HG02642 (cell line): ENCODE results near the gene SLC25A12.
"Not testable (repeated sequence)": the region's sequence is repeated elsewhere in the genome, so short reads cannot be mapped to it uniquely, and the experiment has no call there.

Experiments used
- ATAC-seq: cut with Tn5 transposase; IDR thresholded peaks from one replicate; pipeline ENCODE4 v1.9.1; 2021; ENCODE audit warnings: mild to moderate bottlenecking; ENCODE audit not compliant: unreplicated experiment, poor library complexity

Gene SLC25A12

DNA sequence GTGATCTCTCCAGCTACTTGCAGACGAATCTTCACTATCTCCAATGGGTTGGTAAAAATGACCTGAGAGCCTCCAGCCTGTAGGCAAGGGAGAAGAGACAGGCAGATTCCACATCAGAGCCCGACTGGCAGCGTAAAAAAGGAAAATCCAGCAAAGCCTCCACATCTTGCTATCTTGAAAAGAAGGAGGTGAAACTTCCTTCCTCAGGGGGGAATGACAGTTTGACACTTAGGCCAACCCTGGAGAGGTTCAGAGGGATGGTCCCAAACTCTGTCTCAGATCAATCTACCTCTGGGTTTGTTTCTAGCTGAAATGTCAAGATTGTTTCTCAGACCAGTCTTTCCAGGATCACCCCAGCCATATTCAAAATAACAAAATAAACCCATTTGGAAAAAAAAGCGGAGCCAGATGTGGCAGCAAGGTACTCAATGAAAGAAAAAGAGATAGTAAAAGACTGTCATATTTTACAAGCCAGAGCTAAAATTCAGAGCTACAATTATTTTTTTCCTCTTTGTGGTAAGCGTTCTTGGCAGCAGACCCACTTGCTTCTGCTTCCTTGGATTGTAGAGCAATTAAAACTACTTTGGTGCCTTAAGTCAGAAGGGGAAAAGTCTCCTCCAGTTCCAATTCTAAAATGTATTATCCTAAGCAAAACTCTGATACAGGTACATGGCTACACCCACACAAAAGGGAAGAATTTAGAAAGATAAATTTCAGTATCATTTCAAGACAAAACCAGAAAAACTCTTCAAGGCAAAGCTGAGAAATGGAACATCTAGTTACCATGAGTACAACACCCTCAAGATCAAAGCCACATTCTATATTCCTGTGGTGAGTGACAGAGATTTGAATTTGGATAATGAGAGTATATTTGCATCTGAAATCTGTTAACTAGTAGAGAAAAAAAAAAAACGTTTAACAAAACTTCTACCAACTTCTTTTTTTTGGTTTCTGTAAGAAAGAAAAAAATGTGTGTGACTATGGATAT lies 100.1 kb downstream of the SLC25A12 start:
- no peak for ATAC-seq

GRCh38 chr2:171792886-171793580 lies 101.0 kb downstream of the SLC25A12 start:
- ATAC-seq, result no peak

DNA sequence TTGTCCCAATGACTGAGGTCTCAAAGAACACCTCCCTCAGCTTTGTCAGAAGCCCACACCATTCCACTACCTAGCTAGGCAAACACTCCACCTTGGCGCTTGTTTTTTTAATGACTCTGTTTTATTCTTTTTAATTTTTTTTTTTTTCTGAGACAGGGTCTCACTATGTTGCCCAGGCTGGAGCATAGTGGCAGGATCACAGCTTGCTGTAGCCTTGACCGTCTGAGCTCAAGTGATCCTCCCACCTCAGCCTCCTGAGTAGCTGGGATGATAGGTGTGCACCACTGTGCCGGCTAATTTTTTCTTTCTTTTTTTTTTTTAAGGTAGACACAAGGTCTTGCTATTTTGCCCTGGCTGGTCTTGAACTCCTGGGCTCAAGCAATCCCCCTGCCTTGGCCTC lies 101.9 kb downstream of the SLC25A12 start:
- no peak for ATAC-seq

GRCh38 chr2:171791361-171791760 lies 102.7 kb downstream of the SLC25A12 start:
- no peak for ATAC-seq

DNA sequence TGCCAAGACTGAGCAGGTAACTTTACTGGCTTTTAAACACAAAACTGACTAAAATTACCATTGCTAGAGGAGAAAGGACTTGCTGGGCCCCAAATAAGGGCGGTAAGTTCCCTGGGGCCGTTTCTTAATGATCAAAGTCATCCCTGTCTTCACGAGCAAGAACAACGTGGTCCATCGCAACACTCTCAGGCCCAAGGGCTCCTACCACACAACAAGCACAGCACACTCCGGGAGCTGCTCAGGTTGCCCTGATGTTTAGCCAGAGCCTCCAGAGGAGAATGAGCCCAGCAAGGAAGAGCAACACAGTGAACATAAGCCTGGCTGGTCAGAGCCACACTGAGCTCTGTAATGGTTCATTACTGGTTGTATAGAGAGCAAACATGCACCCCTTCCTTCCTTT lies 104.1 kb downstream of the SLC25A12 start:
- ATAC-seq, result no peak

DNA sequence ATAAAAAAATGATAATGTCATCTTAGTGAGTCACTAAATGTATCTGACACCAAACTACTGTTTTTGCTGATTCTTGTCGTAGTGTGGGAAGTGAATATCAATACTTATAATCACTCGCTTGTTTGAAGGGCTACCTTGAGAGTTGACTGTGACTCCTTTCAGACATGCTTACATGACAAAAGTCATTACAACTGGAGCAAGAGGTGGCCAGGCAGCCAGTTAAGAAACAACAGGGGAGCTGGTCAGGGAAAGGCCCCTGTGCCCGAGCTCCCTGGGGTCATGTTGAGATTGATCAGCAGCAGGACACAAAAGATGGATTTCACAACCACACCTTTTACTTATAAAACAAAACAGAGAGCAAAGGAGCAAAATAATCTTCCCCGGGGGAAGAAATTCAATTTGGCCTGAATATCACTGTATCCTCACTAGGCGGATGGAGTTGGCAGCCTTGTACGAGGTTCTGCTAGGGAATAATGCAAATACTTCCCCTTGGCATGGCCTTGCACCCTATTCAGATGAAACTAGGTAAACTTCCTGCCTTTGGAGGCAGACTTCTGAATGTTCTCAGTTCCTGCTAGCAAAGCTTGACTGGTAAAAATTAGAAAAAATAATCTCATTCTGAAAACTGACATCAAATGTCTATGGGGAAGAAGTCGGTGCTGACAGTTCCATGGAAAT lies 105.6 kb downstream of the SLC25A12 start:
- no peak for ATAC-seq

- no peak for ATAC-seq
These were observed 106.5 kb downstream of the SLC25A12 start for GRCh38 chr2:171787333-171788072.

- no peak for ATAC-seq
These were observed 108.6 kb downstream of the SLC25A12 start for GRCh38 chr2:171785450-171785849.

GRCh38 chr2:171778515-171778914 lies 115.5 kb downstream of the SLC25A12 start:
- ATAC-seq, result no peak

DNA sequence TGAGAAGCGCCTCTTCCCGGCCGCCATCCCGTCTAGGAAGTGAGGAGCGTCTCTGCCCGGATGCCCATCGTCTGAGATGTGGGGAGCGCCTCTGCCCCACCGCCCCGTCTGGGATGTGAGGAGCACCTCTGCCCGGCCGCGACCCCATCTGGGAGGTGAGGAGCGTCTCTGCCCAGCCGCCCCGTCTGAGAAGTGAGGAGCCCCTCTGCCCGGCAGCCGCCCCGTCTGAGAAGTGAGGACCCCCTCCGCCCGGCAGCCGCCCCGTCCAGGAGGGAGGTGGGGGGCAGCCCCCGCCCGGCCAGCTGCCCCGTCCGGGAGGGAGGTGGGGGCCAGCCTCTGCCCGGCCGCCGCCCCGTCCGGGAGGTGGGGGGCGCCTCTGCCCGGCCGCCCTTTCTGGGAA lies 119.5 kb downstream of the SLC25A12 start:
- not testable (repeated sequence) for ATAC-seq

- ATAC-seq, result no peak
These were observed 121.7 kb downstream of the SLC25A12 start for GRCh38 chr2:171772373-171772772.

DNA sequence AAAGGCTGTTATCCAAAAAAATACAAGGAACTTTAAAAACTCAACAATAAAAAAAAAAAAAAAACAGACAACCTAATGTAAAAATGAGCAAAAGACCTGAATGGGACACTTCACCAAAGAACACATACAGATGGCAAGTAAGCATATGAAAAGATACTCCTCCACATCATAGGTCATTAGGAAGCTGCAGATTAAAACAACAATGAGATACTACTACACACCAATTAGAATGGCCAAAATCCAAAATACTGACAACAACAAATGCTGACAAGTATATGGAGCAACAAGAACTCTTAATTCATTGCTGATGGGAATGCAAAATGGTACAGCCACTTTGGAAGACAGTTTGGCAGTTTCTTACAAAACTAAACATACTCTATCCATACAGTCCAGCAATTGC lies 122.6 kb downstream of the SLC25A12 start:
- ATAC-seq, result no peak

GRCh38 chr2:171763602-171764001 lies 130.4 kb downstream of the SLC25A12 start:
- no peak for ATAC-seq

- ATAC-seq, result no peak
These were observed 131.0 kb downstream of the SLC25A12 start for GRCh38 chr2:171762879-171763573.

DNA sequence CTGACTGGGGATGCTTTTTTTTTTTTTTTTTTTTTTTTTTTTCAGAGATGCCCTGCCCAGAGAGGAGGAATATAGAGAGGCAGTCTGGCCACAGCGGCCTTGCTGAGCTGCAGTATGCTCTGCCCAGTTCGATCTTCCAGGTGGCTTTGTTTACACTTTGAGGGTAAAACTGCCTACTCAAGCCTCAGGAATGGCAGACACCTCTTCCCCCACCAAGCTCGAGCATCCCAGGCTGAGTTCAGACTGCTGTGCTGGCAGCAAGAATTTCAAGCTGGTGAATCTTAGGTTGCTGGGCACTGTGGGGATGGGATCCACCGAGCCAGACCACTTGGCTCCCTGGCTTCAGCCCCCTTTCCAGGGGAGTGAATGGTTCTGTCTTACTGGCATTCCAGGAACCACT lies 132.9 kb downstream of the SLC25A12 start:
- ATAC-seq, result not testable (repeated sequence)

DNA sequence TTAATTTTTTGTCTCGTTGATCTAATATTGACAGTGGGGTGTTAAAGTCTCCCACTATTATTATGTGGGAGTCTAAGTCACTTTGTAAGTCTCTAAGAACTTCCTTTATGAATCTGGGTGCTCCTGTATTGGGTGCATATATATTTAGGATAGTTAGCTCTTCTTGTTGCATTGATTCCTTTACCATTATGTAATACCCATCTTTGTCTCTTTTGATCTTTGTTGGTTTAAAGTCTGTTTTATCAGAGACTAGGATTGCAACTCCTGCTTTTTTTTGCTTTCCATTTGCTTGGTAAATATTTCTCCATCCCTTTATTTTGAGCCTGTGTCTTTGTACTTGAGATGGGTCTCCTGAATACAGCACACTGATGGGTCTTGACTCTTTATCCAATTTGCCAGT lies 135.3 kb downstream of the SLC25A12 start:
- not testable (repeated sequence) for ATAC-seq

GRCh38 chr2:171754254-171754939 lies 139.6 kb downstream of the SLC25A12 start:
- no peak for ATAC-seq

GRCh38 chr2:171747371-171747770 lies 146.7 kb downstream of the SLC25A12 start:
- ATAC-seq, result no peak

DNA sequence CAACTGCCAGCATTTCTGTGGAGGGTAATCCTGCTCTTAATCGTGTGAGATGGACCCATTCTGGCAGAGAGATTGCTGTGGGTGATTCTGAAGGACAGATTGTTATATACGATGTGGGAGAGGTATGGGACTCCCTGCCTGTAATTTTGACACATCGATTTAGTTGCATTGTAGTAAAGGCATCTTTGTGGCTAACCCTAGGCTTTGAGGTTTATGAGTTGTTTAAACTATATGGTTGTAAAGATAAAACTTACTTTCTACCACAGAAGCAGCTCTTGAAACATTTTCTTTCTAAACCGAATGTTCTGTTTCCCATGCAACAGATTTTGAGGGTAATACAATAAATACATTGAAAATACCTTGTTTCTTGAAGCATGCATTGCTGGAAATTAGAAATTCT lies 148.2 kb downstream of the SLC25A12 start:
- ATAC-seq, result no peak
